HUES64 (cell line): ENCODE data around the gene TMEM217.
A peak's percentile ranks its signal among the peaks of the same experiment; 100 is the strongest.

ENCODE experiments used
- H3K27ac ChIP-seq: 2 replicates; pipeline ENCODE4 v1.7.0; 2013; ENCODE audit warnings: low read depth, low read length, inconsistent platforms
- H3K27me3 ChIP-seq: 2 replicates; pipeline ENCODE4 v1.6.1; 2013; ENCODE audit warnings: mild to moderate bottlenecking, low read length; ENCODE audit not compliant: insufficient read depth
- H3K36me3 ChIP-seq: 2 replicates; pipeline ENCODE4 v1.6.1; 2013; ENCODE audit warnings: mild to moderate bottlenecking, low read length; ENCODE audit not compliant: insufficient read depth
- H3K4me1 ChIP-seq: 2 replicates; pipeline ENCODE4 v1.6.1; 2013; ENCODE audit warnings: mild to moderate bottlenecking, low read length, moderate library complexity; ENCODE audit not compliant: insufficient read depth
- H3K4me3 ChIP-seq: 2 replicates; pipeline ENCODE4 v1.5.1; 2013; ENCODE audit warnings: mild to moderate bottlenecking, low read length, moderate library complexity
- H3K9ac ChIP-seq: 2 replicates; pipeline ENCODE4 v1.6.1; 2013; ENCODE audit warnings: mild to moderate bottlenecking, low read depth, low read length
- H3K9me3 ChIP-seq: 2 replicates; pipeline ENCODE4 v1.6.1; 2013; ENCODE audit warnings: low read depth, low read length; ENCODE audit not compliant: insufficient read depth
- WGBS: fragments of 150-250, 120-280 bp; methylation state at CpG from one replicate; pipeline ENCODE4 v1.1.7; 2013; ENCODE audit warnings: missing lambda C conversion rate; 5-methylcytosine and 5-hydroxymethylcytosine counted together

The TMEM217 gene

DNA sequence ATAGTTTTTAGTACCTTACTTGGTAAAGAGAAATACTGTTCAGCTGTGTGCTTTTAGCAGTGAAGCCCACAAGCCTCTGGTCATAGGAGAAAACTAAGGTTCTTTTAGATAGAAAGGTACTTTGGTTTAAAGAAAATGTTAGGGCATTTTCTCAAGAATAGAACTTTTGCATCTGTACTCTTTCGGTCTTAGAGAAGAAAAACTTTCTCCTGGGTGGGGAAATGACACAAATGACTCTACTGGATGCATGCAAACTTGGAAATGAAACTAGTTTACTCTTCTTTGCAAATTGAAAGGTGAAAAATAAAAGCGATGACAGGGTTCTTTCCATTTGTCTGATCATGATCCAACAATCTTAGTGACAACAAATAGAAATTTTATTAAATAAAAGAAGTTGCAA, 2.1 kb upstream of the TMEM217 start:
- H3K4me1 ChIP-seq: peaks cover 24% of the 10 kb centered on the region
- H3K36me3 ChIP-seq: no peaks in the 10 kb centered on the region
- no peak overlapping the region for H3K27ac ChIP-seq
- H3K9me3 ChIP-seq: no peaks in the 10 kb centered on the region
- H3K27me3 ChIP-seq: no peaks in the 10 kb centered on the region
- 93% methylated on average over 1 of the region's 2 CpGs for WGBS
- no peak overlapping the region for H3K9ac ChIP-seq
- H3K4me3 ChIP-seq: no peak overlapping the region

DNA sequence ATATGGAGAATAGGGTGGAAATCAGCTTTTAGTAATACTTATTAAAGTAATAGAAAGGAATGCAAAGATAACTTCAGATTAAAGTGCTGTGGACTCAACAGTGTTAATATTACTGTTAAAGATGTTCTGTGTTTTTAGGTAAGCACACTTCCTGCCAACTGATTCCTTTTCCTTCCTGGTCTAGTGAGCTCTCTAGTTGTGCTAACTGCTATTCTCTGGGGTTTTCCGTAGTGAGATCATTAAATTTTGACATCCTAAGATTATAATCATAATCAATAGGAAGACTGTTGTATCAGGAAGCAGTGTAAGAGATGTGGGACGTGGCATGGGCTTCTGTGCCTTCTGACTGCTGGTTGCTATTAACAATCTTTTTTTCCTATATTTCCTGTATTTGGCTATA, 1.2 kb upstream of the TMEM217 start:
- H3K4me3 ChIP-seq: peak overlapping the region; percentile 87
- H3K9me3 ChIP-seq: no peaks in the 10 kb centered on the region
- H3K9ac ChIP-seq: no peak overlapping the region
- WGBS: no CpG with 5 or more reads among the region's 2 CpGs
- no peaks in the 10 kb centered on the region for H3K36me3 ChIP-seq
- H3K4me1 ChIP-seq: peaks cover 17% of the 10 kb centered on the region; the same call in 1 of the 2 replicates
- H3K27ac ChIP-seq: no peak overlapping the region
- H3K27me3 ChIP-seq: no peaks in the 10 kb centered on the region

DNA sequence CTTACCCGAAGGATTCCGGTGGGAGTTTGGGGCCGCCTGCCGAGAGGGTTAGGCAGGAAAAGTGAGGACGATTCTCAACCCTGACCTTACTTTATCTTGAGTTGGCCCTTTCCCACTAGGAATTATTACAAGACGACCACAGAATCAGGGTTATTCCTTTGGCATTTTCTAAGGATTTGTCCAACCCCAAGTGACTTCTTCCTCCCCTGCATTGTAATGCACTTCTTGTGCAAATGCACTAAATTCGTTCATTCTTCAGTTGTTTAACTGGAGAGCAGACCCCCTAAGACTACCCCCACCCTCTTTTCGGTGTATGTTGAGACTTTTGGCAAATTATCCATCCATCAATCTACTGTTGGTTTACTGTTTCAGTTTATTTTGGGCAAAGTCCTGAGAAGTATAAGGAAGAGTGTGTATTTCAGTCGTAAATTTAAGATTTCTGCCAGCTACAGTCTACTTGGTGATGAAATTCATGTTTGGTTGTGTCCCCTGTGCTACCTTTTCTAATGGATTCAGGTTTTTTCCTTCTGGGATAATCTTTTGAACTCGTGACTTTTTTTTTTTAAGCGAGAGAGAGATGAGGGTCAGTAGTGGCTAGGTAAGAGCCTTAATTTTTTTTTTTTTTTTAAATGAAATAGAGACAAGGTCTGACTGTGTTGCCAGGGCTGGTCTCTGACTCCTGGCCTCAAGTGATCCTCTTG, 611 bp upstream of the TMEM217 start:
- peak overlapping the region; percentile 87 for H3K4me3 ChIP-seq
- peak overlapping the region; percentile 84 for H3K9ac ChIP-seq
- H3K27me3 ChIP-seq: no peaks in the 10 kb centered on the region
- H3K27ac ChIP-seq: peak overlapping the region; percentile 89; the same call in 1 of the 2 replicates
- H3K9me3 ChIP-seq: no peaks in the 10 kb centered on the region
- WGBS: 18% methylated on average over 11 of the region's 11 CpGs
- H3K4me1 ChIP-seq: peaks cover 12% of the 10 kb centered on the region; the same call in 1 of the 2 replicates
- no peaks in the 10 kb centered on the region for H3K36me3 ChIP-seq

DNA sequence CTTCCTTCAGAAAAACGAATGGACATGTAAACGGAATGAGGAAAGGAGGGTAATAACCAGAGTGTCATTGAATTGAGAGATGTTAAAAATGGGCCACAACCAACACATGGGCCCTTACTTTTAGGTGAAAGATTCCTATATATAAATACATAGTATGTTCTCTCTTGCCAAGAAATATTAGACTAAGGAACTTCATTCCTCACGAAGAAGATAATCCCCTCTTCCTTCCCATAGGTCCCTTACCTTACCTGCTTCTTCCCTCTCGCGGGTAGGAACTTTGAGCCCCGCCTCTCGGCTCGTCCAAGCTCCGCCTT, 667 bp downstream of the TMEM217 start:
- Histone ChIP-seq H3K36me3 (no peaks in the 10 kb centered on the region), H3K27me3 (no peaks in the 10 kb centered on the region), H3K9me3 (no peaks in the 10 kb centered on the region), H3K9ac (no peak overlapping the region; the same call in 1 of the 2 replicates), H3K27ac (no peak overlapping the region), H3K4me1 (peaks cover 12% of the 10 kb centered on the region; the same call in 1 of the 2 replicates), H3K4me3 (peak overlapping the region; percentile 87)
- 1% methylated on average over 9 of the region's 9 CpGs for WGBS

DNA sequence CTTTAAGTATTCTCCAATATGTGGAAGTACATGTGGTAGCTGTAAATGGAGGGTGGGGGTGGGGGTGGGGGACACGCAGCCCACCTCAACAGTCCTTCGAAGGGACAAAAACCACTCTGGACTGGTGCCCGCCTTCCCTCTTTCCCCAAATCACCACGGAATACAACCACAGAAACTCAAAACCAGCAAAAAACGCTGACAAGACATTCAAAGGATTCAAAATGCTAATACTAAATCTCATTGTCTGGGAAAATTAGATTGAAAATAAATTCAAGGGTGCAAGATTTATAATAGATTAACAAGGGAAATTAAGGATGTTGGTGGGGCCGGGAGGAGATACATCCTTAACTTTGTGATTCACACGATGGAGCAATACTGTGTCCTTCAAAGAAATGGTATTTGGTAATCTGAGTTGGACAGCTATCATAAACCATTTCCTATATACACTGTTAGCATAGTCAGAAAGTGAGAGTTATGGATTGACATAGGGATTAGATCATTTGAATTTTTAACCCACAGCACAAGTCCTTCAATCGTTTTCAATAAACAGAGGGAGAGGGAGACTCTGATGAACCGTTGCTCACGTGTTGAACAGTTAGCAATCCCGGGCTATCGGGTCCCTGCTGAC, 1.1 kb downstream of the TMEM217 start:
- Histone ChIP-seq H3K27ac (no peak overlapping the region), H3K4me1 (peaks cover 12% of the 10 kb centered on the region; the same call in 1 of the 2 replicates), H3K36me3 (no peaks in the 10 kb centered on the region), H3K9ac (no peak overlapping the region; the same call in 1 of the 2 replicates), H3K9me3 (no peaks in the 10 kb centered on the region), H3K4me3 (peak overlapping the region; percentile 87), H3K27me3 (no peaks in the 10 kb centered on the region)
- WGBS: 70% methylated on average over 11 of the region's 12 CpGs

DNA sequence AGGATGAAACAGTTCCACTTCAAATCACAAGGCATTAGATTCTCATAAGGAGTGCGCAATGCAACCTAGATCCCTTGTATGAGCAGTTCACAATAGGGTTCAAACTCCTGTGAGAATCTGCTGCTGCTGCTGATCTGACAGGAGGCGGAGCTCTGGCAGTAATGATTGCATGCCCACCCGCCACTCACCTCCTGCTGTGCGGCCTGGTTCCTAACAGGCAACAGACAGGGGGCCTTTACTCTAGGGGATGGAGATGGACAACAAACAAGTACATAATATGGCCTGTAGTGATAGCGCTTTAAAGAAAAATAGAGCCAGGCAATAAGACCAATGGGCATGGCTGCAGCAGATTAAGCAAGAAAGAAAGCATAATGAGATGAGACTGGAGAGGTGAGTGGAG, 3.1 kb downstream of the TMEM217 start:
- Histone ChIP-seq H3K36me3 (no peaks in the 10 kb centered on the region), H3K4me1 (peaks cover 12% of the 10 kb centered on the region; the same call in 1 of the 2 replicates), H3K9ac (no peak overlapping the region), H3K27ac (no peak overlapping the region), H3K9me3 (no peaks in the 10 kb centered on the region), H3K4me3 (no peak overlapping the region), H3K27me3 (no peaks in the 10 kb centered on the region)
- 78% methylated on average over 5 of the region's 5 CpGs for WGBS

DNA sequence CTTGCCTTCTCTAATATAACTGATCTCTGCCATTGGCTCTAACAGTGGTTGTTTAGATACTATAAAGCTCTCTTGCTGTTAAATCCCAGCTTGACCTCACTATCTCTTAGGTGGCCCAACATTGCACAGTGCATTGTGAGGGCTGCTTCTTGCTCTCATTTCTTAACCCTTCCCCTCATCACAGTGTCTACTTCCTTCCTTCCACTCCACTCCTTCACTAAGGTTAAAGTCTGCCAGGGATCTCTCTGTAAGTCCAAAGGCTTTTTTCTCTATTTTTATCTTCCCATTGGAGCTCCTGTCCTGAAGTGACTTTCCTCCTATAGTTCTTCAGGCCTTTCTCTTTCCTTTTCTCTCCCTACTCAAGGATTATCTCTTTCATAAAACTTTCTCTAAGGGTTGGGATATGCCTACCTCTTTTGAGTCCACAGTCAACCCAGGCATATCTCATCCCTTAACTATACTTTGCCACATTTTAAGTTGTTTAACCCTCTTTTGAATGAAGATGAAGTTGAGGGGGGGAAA, 4.4 kb downstream of the TMEM217 start:
- no peak overlapping the region for H3K4me3 ChIP-seq
- H3K27ac ChIP-seq: no peak overlapping the region
- no peak overlapping the region for H3K9ac ChIP-seq
- H3K36me3 ChIP-seq: no peaks in the 10 kb centered on the region
- no peaks in the 10 kb centered on the region for H3K27me3 ChIP-seq
- no peaks in the 10 kb centered on the region for H3K9me3 ChIP-seq
- H3K4me1 ChIP-seq: peaks cover 5% of the 10 kb centered on the region; the same call in 1 of the 2 replicates

DNA sequence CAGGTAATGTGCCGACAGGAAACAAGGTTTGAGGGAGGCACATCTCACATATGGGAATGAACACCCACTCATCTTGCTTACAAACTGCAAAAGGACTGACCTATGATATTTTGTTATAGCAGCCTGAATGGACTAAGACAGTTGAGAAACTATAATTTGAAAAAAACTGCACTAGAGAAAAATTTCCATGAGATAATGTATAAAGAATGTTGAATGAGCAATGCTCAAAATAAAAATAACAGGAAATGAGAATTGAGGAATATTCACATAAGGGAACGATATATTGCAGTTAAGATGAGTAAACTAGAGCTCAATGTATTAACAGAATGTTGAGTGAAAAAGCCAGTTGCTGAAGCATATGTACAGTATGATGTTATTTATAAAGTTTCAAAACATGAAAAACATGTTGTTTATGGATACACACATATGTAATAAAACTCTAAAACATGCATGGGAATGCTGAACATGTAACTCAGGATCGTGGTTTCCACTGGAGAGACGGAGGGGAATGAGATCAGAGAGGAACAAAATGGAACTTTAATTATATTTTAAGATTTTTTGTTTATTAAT, 6.6 kb downstream of the TMEM217 start:
- H3K9me3 ChIP-seq: no peaks in the 10 kb centered on the region
- 98% methylated on average over 2 of the region's 4 CpGs for WGBS
- H3K36me3 ChIP-seq: no peaks in the 10 kb centered on the region
- no peak overlapping the region for H3K9ac ChIP-seq
- H3K27ac ChIP-seq: no peak overlapping the region
- no peak overlapping the region for H3K4me3 ChIP-seq
- H3K4me1 ChIP-seq: no peaks in the 10 kb centered on the region
- no peaks in the 10 kb centered on the region for H3K27me3 ChIP-seq

DNA sequence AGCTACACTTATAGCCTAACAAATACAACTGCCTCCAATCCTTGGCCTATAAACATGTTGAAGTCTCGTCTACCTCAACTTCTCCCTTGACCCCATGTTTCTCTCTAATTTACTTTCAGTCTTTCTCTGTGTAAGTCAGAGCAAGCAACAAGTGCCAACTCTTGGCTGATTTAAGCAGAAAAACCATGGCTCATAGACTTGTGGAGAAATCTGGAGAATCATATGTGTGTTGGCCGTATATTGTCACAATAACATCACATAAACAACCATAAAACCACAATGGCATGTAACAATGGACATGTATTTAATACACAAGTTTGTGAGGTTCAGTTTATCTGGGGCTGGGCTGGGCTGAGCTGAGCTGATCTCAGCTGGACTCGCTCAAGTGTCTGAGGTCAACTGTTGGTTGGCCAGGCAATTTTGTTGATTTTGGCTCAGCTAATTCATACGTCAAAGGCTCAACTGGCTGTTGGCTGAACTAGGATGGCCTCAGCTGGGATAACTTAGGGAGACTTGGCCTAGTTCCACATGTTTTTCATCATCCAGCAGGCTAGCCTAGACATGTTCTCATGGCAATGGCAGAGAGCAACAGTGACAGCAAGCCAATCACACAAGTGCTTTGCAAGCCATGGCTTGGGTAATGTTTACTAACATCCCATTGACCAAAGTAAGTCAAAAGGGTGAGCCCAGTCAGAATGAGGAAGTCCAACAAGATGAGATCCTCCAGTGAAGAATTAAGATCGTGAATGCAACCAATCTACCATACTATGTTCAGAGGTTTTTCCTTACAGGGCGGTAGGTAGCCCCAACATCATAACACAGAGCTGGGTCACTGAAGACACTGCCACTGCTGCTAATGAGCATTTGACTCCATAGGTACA, 13.3 kb downstream of the TMEM217 start:
- H3K27ac ChIP-seq: no peak overlapping the region
- H3K9ac ChIP-seq: no peak overlapping the region
- H3K36me3 ChIP-seq: no peaks in the 10 kb centered on the region
- 95% methylated on average over 5 of the region's 6 CpGs for WGBS
- H3K9me3 ChIP-seq: no peaks in the 10 kb centered on the region
- H3K4me1 ChIP-seq: peaks cover 2% of the 10 kb centered on the region; the same call in 1 of the 2 replicates
- H3K27me3 ChIP-seq: no peaks in the 10 kb centered on the region
- no peak overlapping the region for H3K4me3 ChIP-seq

DNA sequence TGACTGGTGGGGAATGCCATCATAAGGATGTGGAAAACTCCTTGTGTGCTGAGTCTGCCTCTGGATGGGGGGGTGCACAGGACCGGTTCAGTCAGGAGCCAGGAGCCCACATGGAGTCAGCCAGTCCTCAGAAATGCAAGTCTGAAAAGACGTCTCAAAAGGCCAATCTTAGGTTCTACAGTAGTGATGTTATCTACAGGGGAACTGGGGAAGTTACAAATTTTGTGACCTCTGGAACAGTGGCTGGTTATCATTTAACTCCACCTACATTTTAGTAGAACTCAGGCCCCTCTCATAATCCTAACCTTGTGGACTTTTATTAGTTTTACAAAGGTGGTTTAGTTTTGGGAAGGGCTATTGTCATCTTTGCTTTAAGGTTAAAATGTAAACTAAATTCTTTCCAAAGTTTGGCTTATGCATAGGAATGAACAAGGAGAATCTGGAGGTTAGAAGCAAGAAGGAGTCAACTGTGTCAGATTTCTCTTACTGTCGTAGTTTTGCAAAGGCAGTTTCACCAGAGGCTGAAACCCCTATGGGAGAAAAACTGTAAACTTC, 14.1 kb downstream of the TMEM217 start:
- Histone ChIP-seq H3K27ac (no peak overlapping the region), H3K4me1 (peaks cover 2% of the 10 kb centered on the region; the same call in 1 of the 2 replicates)
- 86% methylated on average over 3 of the region's 3 CpGs for WGBS

More for the DNA sequence above, 14.1 kb downstream of the TMEM217 start:
- Histone ChIP-seq H3K36me3 (no peaks in the 10 kb centered on the region), H3K4me3 (no peak overlapping the region), H3K27me3 (no peaks in the 10 kb centered on the region), H3K9ac (no peak overlapping the region), H3K9me3 (no peaks in the 10 kb centered on the region)
